Liver (tissue), 3 donors: Measurements from ENCODE around the gene ACOT7.

Experiments used
- MAX ChIP-seq: IDR thresholded peaks from 2 replicates; pipeline ENCODE4 v1.6.1; 2016; ENCODE audit warnings: antibody characterized with exemption
- SP1 ChIP-seq: IDR thresholded peaks from 2 replicates; pipeline ENCODE4 v1.6.1; 2018; ENCODE audit warnings: antibody characterized with exemption, mild to moderate bottlenecking
- TAF1 ChIP-seq: conservative IDR thresholded peaks from 2 replicates; pipeline ENCODE4 v1.6.1; 2016; ENCODE audit warnings: antibody characterized with exemption, mild to moderate bottlenecking
- YY1 ChIP-seq: IDR thresholded peaks from 2 replicates; pipeline ENCODE4 v1.6.1; 2016; ENCODE audit warnings: antibody characterized with exemption, mild to moderate bottlenecking
- TF ChIP-seq, protein P1 (sequence below): fragments of 150-350 bp; IDR thresholded peaks from 2 replicates; pipeline ENCODE4 v1.5.1; 2017; ENCODE audit warnings: improper control_type of control experiment, low read depth, low read length; ENCODE audit not compliant: missing input control
- donor health status: healthy.
- donor health status: healthy.

DNA sequence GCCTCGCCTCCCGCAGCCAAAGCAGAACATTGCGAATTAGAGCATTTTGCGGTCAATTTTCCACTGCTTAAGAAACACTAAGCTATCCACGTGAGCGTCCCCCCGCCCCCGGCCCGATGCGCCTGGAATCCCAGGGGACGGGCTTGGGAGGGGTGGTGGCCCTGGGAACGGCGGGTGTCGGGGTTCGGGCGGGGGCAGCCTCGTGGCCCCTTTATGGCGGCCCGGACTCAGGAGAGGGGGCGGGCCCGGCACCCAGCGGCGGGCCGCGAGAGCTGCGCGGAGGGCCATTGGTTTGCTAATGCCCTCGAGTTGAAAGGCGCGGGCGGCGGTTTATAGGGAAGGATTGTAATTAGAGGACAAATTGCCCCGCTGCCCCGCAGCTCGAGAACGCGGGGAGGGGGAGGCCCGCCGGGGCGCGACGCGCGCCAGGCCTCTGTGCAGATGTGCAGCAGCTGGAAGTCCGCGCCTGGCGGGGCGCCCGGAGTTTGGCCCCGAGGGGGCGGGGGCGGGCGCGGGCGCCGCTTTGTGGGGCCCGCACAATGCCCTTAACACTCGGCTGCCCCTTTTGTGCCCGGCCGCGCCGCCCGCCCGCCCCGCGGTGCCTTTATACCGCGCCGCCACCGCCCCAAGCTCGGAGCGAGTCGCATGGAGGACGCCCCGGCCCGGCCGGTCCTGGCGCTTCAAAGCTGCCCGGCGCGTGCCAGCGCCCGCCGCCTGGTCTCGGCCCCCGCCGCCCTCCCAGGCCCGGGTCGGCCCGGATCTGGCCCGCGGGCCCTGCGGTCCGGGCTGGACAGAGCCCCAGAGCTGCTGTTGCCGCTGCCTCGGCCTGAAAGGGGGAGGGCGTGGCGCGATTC is 151.5 kb downstream of the ACOT7 start:
- TF ChIP-seq, protein P1, sequence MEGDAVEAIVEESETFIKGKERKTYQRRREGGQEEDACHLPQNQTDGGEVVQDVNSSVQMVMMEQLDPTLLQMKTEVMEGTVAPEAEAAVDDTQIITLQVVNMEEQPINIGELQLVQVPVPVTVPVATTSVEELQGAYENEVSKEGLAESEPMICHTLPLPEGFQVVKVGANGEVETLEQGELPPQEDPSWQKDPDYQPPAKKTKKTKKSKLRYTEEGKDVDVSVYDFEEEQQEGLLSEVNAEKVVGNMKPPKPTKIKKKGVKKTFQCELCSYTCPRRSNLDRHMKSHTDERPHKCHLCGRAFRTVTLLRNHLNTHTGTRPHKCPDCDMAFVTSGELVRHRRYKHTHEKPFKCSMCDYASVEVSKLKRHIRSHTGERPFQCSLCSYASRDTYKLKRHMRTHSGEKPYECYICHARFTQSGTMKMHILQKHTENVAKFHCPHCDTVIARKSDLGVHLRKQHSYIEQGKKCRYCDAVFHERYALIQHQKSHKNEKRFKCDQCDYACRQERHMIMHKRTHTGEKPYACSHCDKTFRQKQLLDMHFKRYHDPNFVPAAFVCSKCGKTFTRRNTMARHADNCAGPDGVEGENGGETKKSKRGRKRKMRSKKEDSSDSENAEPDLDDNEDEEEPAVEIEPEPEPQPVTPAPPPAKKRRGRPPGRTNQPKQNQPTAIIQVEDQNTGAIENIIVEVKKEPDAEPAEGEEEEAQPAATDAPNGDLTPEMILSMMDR, result no peak
- TF ChIP-seq YY1 (no peak), MAX (no peak), TAF1 (no peak), SP1 (no peak)
